GM18502 (cell line): ENCODE results near the gene COPB2.

ENCODE experiments used
- ATAC-seq: cut with Tn5 transposase; IDR thresholded peaks from one replicate; pipeline ENCODE4 v1.9.1; 2021; ENCODE audit warnings: mild to moderate bottlenecking; ENCODE audit not compliant: unreplicated experiment, poor library complexity

COPB2 gene

DNA sequence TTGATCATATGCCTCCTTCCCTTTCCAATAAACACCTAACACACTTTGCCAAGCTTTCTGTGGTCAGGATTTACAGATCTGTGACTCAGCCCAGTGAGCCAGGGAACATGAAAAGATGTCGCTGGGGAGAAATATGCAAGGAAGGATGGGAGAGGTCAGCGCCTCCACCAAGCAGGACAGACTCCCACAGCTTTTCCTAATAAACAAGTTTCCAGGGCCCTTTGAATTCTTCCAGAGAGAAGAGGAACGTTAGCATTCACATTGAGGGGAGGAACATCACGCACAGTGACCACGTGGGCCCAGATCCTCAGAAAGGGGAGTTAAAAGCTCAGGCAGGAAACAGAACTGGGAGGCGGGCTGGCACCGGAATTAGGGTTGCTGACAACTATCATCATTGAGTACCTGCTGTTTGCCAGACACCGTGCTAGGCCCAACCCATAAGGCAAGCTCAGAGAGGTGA lies 78.9 kb downstream of the COPB2 start:
- ATAC-seq: no peak

DNA sequence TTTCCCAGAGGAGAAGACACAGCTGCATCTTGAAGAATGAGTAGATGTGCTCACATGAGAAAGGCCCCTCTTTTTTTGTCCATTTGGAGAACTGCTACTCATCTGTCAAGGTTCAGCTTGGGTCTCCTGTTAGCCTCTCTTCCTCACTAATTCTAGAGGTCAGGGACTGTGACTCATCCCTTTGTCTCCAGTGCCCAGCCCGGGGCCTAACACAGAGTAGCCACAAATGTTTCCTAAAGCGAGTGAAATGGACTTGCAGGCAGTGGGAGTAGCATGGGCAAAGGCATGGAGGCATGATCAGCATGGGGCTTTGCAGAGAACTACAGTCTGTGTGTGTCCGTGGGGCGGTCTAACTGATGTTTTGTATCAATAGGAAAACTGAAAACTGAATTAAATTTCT lies 79.6 kb downstream of the COPB2 start:
- ATAC-seq: no peak

DNA sequence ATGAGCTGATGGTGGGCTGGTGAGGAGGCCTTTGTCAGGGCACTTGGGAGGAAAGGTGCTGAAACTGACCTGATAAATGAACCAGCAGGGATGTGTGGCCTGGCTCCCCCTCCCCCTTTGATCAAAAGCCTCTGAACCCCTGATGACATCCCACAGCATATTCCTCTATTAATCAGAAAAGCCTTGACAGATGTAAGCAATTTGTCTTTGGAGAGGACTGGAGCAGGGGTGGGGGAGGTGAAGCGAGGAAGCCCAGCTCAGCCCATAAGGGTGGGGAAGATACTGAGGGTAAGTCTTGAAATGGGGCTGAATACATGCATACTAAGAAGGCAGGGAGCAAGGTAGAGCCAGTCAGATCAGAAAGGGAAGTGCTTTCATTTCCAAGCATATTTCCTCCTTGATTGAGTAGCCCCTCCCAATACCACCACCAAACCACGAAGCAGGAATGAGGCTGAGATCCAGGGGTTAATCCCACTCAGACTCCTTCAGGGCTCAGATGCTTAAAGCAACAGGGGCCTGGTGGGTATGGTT lies 80.3 kb downstream of the COPB2 start:
- ATAC-seq: no peak

DNA sequence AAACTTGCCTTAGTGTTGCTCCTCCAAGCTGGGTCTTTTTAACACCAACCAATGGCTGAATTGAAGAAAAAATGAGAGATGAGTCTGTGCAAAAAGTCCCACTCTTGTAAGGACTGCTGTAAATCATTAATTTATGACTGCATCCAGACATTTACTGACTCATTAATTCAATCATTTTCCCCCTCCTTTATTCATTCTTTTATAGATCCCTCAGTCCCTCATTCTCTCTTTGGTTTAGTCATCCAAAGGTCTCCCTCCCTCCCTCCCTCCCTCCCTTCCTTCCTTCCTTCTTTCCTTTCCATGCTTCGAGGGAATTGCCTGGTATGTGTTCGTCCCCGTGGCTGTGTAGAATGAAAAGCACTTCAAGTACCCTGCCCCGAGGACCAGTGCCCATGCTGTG lies 80.9 kb downstream of the COPB2 start:
- no peak for ATAC-seq

DNA sequence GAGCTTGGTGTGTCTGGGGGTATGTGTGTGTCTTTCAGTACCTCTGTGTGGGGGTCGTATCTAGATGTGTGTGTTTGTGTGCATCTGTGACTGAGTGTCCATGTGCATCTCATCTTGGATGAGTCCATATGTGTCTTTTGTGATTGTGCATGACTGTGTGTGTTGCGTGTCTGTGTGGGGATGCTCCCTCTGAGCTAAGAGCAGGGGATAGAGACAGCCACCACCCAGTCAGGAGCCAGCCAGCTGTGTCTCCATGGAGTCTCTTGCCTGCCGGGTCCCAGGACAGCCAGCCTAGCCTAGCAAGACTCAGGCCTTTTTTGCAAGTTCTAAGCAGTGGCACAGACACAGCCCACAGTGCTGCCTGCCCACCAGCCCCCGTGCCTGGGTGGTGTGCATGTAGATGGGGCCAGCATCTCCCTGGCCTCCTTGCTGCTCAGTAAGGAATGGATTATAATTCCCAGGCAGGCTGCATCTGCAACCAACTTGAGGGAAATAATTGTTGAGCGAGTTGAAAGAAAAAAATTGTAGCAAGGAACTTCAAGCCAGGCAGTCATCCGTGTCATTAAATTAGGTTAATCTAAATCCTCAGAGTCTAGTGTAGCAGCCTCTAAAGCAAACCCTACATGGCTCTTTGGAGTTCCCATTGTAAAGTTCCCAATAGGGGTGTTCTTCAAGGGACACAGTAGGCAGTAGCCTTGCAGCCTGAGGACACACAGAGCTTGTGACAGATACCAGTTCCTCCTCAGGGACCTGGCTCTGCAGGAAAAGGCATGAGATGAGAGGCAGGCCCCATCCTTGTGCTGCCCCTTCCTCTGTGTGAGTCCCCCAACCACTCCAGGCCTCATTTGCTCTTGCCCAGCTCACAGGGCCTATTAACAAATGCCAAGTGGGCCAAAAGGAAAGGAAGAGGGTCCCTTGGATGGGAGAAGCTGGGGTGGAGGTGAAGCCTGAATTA lies 81.6 kb downstream of the COPB2 start:
- ATAC-seq: no peak
